Aortic smooth muscle cell (primary cell): ENCODE data around the gene ORM1. TPM values are rescaled to one million over a fixed set of nuclear protein-coding genes. Genes with fewer than 3 reads are reported as not detected.

Source experiments
- total RNA-seq: library from RNA; depleted of rRNA; stranded (reverse); fragments of >200 nt; gene quantifications from 2 replicates; pipeline ENCODE4 v1.2.3, GENCODE V29; 2014

ORM1 gene
- not detected in 2 replicates for total RNA-seq

GRCh38 chr9:114322831-114323531, at the start of gene ORM1:
Gene ORM1, plus strand, starts transcription at chr9:114323098. Its CDS starts 36 bp downstream, at chr9:114323134.

GRCh38 chr9:114329625-114330022, 6.7 kb downstream of the ORM1 start, which contains the start of gene ORM2:
Gene ORM2, plus strand, starts transcription at chr9:114329869. Its CDS starts 36 bp downstream, at chr9:114329905.

Other genes starting within 250 kb of the ORM1 start
- 0.12 and 0.53 TPM in 2 replicates for gene AMBP, start 244.8 kb upstream of the ORM1 start, total RNA-seq
- not detected in 2 replicates for gene KIF12, start 223.8 kb upstream of the ORM1 start, total RNA-seq
- 2.8 and 4.5 TPM in 2 replicates for gene COL27A1, start 167.6 kb upstream of the ORM1 start, total RNA-seq
- not detected in 2 replicates for gene ORM2, start 6.8 kb downstream of the ORM1 start, total RNA-seq
- gene AKNA, start 64.9 kb downstream of the ORM1 start, total RNA-seq = 4.2 and 8.0 TPM in 2 replicates
- gene WHRN, start 182.4 kb downstream of the ORM1 start, total RNA-seq = 0.25 and 0.53 TPM in 2 replicates